Stimulated activated naive B cell treated with anti-CD40 and anti-IgM and Interleukin-4, amounts not matched to agents 10 μg/mL and 1 μg/mL and 100 μg/mL, for 72 hours (primary cell): Measurements from ENCODE around the gene IL32.

ENCODE experiments used
- ATAC-seq, 2 donors: fragments of 150-1000 bp; cut with Tn5 transposase; replicated peaks; 2 replicates each; pipeline ENCODE4 v1.10.0; 2021; ENCODE audit warnings: moderate library complexity in 1 of 2
- DNase-seq: peaks from one replicate; pipeline ENCODE4 v3.0.0; 2021
- H3K27ac Mint-ChIP-seq: one replicate; pipeline ENCODE4 v1.8.0; 2022; ENCODE audit warnings: mild to moderate bottlenecking, mixed read lengths
- H3K27me3 Mint-ChIP-seq, 2 donors: one replicate each; pipeline ENCODE4 v1.8.0; 2022; ENCODE audit warnings: mixed read lengths in 2 of 2
- H3K36me3 Mint-ChIP-seq, 2 donors: one replicate each; pipeline ENCODE4 v1.8.0; 2022; ENCODE audit warnings: mixed read lengths in 2 of 2, mild to moderate bottlenecking in 1 of 2
- H3K4me1 Mint-ChIP-seq, 2 donors: one replicate each; pipeline ENCODE4 v1.8.0; 2022; ENCODE audit warnings: mixed read lengths in 2 of 2, mild to moderate bottlenecking in 1 of 2
- H3K4me3 Mint-ChIP-seq, 2 donors: one replicate each; pipeline ENCODE4 v1.8.0; 2022; ENCODE audit warnings: mild to moderate bottlenecking in 2 of 2, mixed read lengths in 2 of 2, moderate library complexity in 1 of 2
- H3K9me3 Mint-ChIP-seq, 2 donors: one replicate each; pipeline ENCODE4 v1.8.0; 2022; ENCODE audit warnings: mixed read lengths in 2 of 2, mild to moderate bottlenecking in 1 of 2

The IL32 gene

DNA sequence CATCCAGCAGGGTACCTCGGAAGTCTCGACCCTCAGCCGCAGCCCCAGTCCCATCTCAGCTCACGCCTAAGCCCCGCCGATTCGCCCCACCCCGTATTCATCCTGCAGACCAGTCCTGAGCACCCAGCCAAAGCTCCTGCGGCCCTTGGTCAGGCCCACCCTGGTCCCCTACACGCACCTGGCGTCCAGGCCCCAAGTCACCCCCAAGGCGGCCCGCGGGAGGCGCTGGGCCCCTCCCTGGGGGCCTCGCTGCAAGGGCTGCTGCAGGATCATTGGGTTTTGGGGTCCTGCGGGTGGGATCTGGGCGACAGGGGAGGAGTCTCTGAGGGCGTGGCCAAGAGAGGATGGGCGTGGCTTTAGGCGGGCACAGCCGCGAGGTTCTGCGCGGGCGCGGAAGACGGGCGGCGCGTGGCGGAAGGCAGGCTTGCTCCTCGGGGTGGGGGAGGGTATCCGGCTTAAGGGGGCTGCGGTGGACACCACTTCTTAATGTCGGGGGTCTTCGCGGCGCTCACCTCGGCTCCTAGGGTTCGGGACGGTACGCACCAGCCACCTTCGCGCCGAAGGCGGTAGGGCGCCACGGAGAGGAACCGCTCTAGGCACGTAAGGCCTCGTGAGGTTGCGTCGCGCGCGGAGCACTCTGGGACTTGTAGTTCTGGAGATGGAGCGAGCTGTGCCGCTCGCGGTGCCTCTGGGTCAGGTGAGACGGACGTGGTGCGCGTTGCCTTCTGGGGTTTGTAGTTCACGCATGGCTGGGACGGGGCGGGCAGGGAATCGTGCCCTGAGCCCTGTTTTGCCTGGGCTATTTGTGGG is 41.6 kb upstream of the IL32 start, which contains the start of the genes HCFC1R1 and THOC6:
Gene HCFC1R1, minus strand, starts transcription at position 274 of the 810 bp plus-strand sequence. Its CDS starts 1 bp downstream, at position 273.
Gene THOC6, plus strand, starts transcription at position 367 of the 810 bp plus-strand sequence. Its CDS starts 292 bp downstream, at position 659.
- H3K4me3 Mint-ChIP-seq, result peak within 1 kb of the TSS; percentile 77 to 81

DNA sequence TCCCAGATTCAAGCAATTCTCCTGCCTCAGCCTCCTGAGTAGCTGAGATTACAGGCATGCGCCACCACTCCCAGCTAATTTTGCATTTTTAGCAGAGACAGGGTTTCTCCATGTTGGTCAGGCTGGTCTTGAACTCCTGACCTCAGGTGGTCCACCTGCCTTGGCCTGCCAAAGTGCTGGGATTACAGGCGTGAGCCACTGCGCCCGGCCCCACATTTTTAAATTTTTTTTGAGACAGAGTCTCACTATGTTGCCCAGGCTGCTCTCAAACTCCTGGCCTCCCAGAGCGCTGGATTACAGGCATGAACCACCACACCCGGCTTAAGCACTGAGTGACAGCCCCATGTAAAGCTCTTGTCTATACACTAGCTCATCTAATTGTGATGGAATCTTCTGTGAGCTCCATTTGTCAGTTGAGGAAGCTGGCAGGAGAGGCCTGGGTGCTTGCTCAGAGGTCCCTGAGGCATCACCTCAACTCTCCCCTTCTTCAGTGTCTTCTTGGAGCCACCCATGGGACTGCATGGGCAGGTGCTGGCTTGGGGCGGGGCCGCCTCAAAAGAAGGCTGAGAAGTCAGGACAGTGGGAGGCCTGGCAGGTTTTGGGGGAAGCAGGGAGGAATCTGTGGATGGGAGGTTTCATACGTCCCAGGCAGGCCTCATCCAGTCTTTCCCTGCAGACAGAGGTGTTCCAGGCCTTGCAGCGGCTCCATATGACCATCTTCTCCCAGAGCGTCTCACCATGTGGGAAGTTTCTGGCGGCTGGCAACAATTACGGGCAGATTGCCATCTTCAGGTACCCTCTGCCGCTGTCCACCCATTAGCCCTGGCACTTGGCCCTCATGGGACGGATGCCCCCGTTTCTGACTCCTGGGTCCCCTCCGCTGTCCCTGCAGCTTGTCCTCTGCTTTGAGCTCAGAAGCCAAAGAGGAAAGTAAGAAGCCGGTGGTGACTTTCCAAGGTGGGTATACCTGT is 40.1 kb upstream of the IL32 start:
- no peak overlapping the region for H3K27ac Mint-ChIP-seq
- ATAC-seq (no peak), DNase-seq (no peak)
- peaks cover 20 to 21% of the 10 kb centered on the region in 2 donors for H3K36me3 Mint-ChIP-seq
- H3K4me3 Mint-ChIP-seq, result peak overlapping the region in 1 of 2 donors; percentile 25
- no peaks in the 10 kb centered on the region for H3K9me3 Mint-ChIP-seq
- peaks cover 46 to 85% of the 10 kb centered on the region in 2 donors for H3K4me1 Mint-ChIP-seq
- peaks cover 20 to 23% of the 10 kb centered on the region in 2 donors for H3K27me3 Mint-ChIP-seq

More for the DNA sequence above, 41.6 kb upstream of the IL32 start, which contains the start of the genes HCFC1R1 and THOC6:
- H3K27ac Mint-ChIP-seq, result peak within 1 kb of the TSS; percentile 96
- H3K36me3 Mint-ChIP-seq, result peaks cover 20 to 21% of the 10 kb centered on the region in 2 donors
- ATAC-seq (peak; percentile 80 to 84), DNase-seq (peak; percentile 94)
- H3K9me3 Mint-ChIP-seq, result no peaks in the 10 kb centered on the region
- peaks cover 43 to 81% of the 10 kb centered on the region in 2 donors for H3K4me1 Mint-ChIP-seq
- H3K27me3 Mint-ChIP-seq, result peaks cover 7 to 11% of the 10 kb centered on the region in 2 donors

DNA sequence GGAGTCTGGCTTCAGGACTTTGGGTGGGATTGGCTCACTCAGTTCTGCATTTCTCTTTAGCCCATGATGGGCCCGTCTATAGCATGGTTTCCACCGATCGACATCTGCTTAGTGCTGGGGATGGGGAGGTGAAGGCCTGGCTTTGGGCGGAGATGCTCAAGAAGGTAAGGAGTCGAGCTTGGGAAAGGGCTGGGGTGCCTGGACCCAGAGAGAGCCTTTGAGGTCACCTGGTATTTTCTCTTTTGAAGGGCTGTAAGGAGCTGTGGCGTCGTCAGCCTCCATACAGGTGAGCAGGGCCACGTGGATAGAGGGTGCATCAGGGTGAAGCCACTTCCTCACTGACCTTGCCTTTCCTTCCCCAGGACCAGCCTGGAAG is 39.4 kb upstream of the IL32 start:
- Mint-ChIP-seq H3K4me3 (no peak overlapping the region), H3K27ac (no peak overlapping the region), H3K4me1 (peaks cover 42 to 83% of the 10 kb centered on the region in 2 donors), H3K36me3 (peaks cover 20 to 21% of the 10 kb centered on the region in 2 donors), H3K9me3 (no peaks in the 10 kb centered on the region), H3K27me3 (peaks cover 26 to 30% of the 10 kb centered on the region in 2 donors)
- DNase-seq, result no peak
- ATAC-seq, result no peak

DNA sequence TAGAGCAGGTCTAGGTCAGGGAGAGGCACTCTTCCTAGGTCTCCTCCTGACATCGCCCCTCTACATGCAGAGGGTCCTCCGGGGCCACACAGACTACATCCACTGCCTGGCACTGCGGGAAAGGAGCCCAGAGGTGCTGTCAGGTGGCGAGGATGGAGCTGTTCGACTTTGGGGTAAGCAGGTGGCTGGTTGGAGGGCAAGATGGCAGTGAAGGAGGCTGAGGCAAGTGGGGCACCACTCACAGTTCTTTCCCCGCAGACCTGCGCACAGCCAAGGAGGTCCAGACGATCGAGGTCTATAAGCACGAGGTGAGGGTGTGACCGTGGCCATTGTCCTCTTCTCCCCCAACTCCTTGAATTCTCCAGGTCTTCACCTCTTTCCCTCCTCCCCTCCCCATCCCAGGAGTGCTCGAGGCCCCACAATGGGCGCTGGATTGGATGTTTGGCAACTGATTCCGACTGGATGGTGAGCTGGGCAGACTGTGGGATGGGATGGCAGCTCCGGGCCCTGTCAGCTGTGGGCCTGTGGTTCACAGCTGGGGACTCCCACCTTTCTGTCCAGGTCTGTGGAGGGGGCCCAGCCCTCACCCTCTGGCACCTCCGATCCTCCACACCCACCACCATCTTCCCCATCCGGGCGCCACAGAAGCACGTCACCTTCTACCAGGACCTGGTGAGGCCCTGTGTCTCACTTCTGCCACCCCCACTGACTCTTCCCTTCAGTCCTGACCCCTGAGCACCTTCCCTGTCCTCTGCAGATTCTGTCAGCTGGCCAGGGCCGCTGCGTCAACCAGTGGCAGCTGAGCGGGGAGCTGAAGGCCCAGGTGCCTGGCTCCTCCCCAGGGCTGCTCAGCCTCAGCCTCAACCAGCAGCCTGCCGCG is 38.6 kb upstream of the IL32 start:
- Mint-ChIP-seq H3K9me3 (no peaks in the 10 kb centered on the region), H3K27me3 (peaks cover 33 to 39% of the 10 kb centered on the region in 2 donors), H3K4me1 (peaks cover 36 to 75% of the 10 kb centered on the region in 2 donors), H3K36me3 (peaks cover 20 to 21% of the 10 kb centered on the region in 2 donors), H3K4me3 (no peak overlapping the region), H3K27ac (no peak overlapping the region)
- no peak for ATAC-seq
- DNase-seq, result no peak

DNA sequence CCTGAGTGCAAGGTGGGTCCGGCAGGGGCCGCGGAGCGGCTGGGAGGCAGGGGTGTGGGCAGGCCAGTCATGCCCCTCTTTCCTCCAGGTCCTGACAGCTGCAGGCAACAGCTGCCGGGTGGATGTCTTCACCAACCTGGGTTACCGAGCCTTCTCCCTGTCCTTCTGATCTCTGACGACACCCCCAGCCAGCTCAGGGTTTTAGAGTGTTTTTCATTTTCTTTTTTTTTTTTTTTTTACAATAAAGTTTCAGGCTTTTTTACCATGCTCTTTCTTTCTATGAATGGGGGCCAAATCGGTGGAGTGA is 38.0 kb upstream of the IL32 start:
- Mint-ChIP-seq H3K27me3 (peaks cover 37 to 45% of the 10 kb centered on the region in 2 donors), H3K9me3 (no peaks in the 10 kb centered on the region), H3K4me1 (peaks cover 30 to 69% of the 10 kb centered on the region in 2 donors), H3K4me3 (no peak overlapping the region), H3K27ac (no peak overlapping the region), H3K36me3 (peaks cover 20 to 21% of the 10 kb centered on the region in 2 donors)
- DNase-seq, result no peak
- no peak for ATAC-seq

DNA sequence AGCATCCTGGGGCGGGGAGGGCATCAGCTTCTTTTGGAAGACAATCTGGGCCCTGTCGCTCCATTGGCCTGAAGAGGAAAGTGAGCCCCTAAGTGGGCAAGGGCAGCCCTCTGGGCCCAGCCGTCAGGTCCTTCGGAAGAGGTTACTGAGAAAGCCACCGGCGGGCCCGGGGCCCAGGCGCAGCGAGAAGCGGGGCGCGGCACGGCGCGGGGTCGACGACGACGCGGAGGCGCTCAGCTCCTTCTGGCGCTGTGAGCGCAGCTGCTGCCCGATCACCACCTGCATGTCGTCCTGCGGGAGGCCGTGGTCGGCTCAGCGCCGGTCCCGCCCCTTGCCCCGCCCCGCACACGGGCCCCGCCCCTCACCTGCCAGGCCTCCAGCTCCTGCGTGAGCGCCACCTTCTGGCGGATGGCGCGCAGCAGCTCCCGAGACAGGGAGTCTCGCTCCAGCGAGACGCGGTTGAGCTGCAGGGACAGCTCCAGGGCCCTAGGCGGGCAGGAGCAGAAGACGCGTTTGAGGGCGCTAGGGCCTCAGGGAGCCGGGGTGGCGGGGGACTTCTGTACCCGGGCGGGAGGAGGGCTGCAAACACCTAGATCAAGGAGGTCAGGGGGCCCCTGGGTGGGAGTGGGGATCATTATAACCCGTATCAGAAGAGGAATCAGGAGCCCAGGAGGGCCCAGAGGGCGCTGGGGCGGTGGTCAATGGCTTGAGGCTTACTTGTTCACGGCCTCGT is 37.3 kb upstream of the IL32 start:
- H3K27ac Mint-ChIP-seq, result no peak overlapping the region
- peaks cover 26 to 68% of the 10 kb centered on the region in 2 donors for H3K4me1 Mint-ChIP-seq
- H3K36me3 Mint-ChIP-seq, result peaks cover 20 to 21% of the 10 kb centered on the region in 2 donors
- H3K27me3 Mint-ChIP-seq, result peaks cover 44 to 52% of the 10 kb centered on the region in 2 donors
- DNase-seq (peak; percentile 71), ATAC-seq (peak; percentile 30 to 44)
- H3K9me3 Mint-ChIP-seq, result no peaks in the 10 kb centered on the region
- peak overlapping the region; percentile 44 to 76 for H3K4me3 Mint-ChIP-seq

DNA sequence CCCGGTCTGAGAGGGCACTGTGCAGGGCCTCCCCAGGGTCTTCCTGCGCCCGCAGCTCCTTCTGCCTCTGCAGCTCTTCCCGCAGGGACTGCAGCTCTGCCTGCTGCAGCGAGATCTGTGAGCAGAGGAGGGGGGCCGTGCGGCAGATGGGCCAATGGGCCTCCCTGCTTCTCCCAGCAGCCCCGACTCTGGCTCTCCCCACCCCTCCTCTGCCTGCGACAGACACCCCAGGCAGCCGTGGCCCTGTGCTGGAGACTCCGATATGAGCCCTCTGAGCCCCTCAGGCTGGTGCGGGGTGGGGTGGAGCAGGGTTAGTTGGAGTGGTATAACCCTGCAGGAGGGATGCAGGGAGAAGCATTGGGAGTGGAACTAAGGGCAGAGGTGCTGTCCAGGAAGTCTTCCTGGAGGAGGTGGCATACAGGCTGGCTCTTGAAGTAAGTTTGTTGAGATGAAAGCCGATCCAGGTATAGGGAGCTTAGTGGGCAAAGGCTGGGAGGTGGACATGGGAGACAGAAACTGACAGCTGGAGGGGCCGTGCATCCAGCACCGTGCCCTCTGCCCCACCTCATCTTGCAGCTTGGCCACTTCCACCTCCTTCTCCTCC is 36.6 kb upstream of the IL32 start:
- no peaks in the 10 kb centered on the region for H3K9me3 Mint-ChIP-seq
- no peak for DNase-seq
- peaks cover 20 to 21% of the 10 kb centered on the region in 2 donors for H3K36me3 Mint-ChIP-seq
- H3K4me3 Mint-ChIP-seq, result peak overlapping the region in 1 of 2 donors; percentile 5
- H3K27me3 Mint-ChIP-seq, result peaks cover 51 to 58% of the 10 kb centered on the region in 2 donors
- no peak for ATAC-seq
- peaks cover 23 to 61% of the 10 kb centered on the region in 2 donors for H3K4me1 Mint-ChIP-seq
- no peak overlapping the region for H3K27ac Mint-ChIP-seq

DNA sequence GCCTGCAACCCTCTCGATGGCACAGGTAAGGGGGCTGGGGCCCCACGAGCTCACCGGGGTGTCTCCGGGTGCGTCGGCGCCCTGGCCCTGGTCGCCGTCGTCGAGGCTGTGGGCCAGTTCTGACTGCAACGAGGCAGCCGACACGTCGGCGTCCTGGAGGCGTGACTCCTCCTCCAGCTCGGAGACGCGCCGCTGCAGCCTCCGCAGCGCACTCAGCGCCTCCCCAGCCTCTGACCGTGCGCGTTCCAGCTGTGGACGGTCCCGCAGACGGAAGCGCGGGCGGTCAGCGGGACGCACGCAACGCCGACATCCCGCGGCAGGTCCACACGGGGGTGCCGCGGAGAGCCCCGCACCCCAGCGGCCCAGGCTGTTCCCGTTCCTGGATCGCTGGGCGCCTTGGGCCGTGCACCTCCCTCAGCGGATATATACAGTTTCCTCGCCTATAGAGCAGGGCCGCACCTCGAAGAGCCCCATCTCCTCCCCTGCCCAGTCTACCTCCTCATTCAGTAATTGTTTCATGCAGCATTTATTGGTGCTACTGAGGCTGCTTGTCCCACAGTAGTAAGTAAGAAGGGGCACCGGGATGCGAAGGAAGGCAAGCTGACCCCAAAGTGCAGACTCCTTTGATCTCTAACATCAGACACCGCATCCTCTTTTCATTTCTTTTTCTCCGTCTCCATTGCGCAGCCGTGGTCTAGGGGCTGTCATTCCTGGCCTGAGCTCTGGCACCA is 35.8 kb upstream of the IL32 start:
- DNase-seq (no peak), ATAC-seq (peak in 1 of 2 donors; percentile 34)
- no peak overlapping the region for H3K27ac Mint-ChIP-seq
- peaks cover 20 to 56% of the 10 kb centered on the region in 2 donors for H3K4me1 Mint-ChIP-seq
- no peaks in the 10 kb centered on the region for H3K9me3 Mint-ChIP-seq
- peaks cover 20 to 21% of the 10 kb centered on the region in 2 donors for H3K36me3 Mint-ChIP-seq
- peak overlapping the region; percentile 1 to 37 for H3K4me3 Mint-ChIP-seq
- H3K27me3 Mint-ChIP-seq, result peaks cover 57 to 65% of the 10 kb centered on the region in 2 donors

DNA sequence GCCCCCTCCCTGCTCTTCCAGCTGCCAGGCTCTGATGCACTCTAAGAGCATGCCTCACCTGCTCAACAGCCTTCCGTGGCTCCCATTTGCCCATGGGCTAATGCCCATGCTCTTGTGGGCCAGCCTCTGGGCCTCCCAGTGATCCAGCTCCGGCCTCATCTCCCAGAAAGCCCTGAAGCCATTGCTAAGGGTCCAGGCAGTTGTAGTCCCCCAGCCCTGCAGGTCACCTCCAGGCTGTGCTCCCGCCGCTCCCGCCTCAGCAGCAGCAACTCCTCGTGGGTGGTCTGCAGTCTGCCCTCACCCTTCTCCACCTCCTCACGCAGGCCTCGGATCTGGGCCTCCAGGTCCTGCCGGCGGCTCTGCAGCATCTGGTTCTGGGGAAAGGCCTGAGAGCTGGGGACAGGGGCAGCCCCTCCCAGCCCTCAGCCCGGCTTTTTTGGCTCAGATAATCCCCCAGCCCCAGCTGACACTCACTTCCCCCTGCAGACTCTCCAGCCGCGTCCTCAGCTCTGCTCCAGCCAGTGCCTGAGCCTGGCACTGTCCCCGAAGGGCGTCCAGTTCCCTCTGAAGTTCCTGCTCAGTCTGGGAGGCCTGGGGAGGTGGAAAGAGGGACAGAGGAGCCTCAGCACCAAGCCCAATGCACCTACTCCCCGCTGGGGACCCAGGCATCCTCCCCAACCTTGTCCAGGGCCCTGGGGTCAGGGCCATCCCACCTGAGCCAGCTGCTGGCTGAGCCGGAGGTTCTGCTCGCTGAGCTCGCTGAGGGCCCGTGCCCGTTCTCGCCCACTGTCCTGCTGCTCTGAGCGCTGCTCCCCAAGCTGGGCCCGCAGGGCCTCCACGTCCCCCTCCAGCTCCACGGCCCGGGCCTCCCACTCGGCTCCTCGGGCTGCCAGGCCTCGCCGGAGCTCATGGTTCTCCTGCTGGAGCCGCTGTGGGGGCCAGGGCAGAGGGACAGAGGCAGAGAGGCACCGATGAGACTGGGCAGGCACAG is 34.9 kb upstream of the IL32 start:
- H3K27me3 Mint-ChIP-seq, result peaks cover 65 to 74% of the 10 kb centered on the region in 2 donors
- peaks cover 18 to 52% of the 10 kb centered on the region in 2 donors for H3K4me1 Mint-ChIP-seq
- DNase-seq (no peak), ATAC-seq (no peak)
- no peaks in the 10 kb centered on the region for H3K9me3 Mint-ChIP-seq
- peaks cover 18 to 20% of the 10 kb centered on the region in 2 donors for H3K36me3 Mint-ChIP-seq
- H3K4me3 Mint-ChIP-seq, result peak overlapping the region in 1 of 2 donors; percentile 1
- H3K27ac Mint-ChIP-seq, result no peak overlapping the region

DNA sequence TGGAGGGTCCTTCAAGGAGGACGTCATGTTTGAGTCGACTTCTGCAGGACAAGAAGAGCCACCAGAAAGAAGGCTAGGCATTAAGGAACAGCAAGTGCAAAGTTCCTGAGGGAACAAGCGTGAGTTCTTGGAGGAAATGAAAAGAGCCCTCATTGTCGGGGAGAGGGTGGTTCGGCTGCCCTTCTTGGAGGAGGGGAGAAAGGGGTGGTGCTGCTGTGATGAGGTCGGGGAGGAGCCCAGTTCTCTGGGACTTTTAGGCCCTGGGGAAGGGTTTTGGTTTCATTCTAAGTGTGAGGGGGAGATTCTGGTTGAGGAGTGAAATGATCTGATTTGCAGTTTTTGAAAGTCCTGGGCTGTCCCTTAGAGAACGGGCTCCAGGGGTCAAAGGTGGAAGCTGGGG is 32.8 kb upstream of the IL32 start:
- H3K27me3 Mint-ChIP-seq, result peaks cover 76 to 89% of the 10 kb centered on the region in 2 donors
- peaks cover 0 to 4% of the 10 kb centered on the region in 2 donors for H3K36me3 Mint-ChIP-seq
- peak in 1 of 2 donors; percentile 28 for ATAC-seq
- H3K4me1 Mint-ChIP-seq, result peaks cover 23 to 52% of the 10 kb centered on the region in 2 donors
- no peaks in the 10 kb centered on the region for H3K9me3 Mint-ChIP-seq
- DNase-seq, result no peak
- no peak overlapping the region for H3K4me3 Mint-ChIP-seq
- no peak overlapping the region for H3K27ac Mint-ChIP-seq

DNA sequence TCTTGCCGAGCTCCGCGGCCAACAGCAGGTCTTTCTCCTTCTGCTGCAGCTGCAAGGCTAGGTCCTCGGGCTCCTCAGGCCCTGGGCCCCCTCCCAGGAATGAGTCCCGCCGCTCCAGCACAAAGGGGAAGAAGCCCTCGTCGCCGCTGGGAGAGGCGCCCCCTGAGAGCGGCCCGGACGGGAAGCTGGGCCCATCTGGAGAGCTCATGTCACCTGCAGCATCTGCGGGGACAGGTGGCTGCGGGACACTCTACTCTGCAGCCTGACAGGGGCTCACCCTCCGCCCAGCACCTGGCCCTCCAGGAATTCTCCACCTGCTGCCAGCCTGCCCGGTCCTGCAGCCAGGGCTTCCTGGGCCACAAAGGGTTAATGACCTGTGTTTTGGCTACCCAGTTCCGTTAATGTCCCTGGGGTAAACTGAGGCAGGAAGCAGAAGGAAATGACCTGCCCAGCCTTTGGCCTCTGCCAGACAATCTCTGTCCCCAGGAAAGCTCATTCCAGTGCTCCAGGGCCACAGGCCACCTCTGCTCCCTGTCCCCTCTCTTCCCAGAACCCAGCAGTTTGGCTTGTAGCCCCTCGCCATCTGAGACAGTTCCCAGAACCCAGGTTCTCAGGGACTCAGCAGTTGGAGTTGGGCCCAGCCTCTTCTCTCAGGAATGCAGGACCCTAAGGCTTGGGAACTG is 30.0 kb upstream of the IL32 start:
- Mint-ChIP-seq H3K9me3 (no peaks in the 10 kb centered on the region), H3K4me1 (peaks cover 11 to 25% of the 10 kb centered on the region in 2 donors), H3K36me3 (peaks cover 1 to 3% of the 10 kb centered on the region in 2 donors), H3K4me3 (peak overlapping the region; percentile 29 to 66), H3K27ac (no peak overlapping the region), H3K27me3 (peaks cover 79 to 91% of the 10 kb centered on the region in 2 donors)
- ATAC-seq, result no peak
- no peak for DNase-seq
